ENCODE data around the gene MSI2. TPM values are rescaled to one million over a fixed set of nuclear protein-coding genes. Genes with fewer than 3 reads are reported as not detected.

MSI2 gene
- total RNA-seq, 1 donor = 46.6 TPM

DNA sequence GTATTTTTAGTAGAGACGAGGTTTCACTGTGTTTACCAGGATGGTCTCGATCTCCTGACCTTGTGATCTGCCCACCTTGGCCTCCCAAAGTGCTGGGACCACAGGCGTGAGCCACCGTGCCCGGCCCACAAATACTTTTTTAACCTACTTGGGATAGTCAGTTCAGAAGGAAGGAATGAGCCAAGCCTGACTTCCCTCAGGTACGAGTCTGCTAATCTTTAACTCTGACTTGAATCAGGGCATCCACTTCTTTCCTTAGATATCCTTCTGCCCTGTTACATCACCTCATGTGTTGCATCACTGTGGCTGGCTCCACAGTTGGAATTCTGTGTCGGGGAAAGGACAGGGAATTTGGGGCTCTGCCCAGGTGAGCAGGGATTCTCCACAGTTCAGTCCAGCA, 120.8 kb downstream of the MSI2 start:
- H3K4me1 ChIP-seq (ENCODE audit: insufficient read depth, low read length) = peaks cover 9% of the 10 kb centered on the region
- H3K4me3 ChIP-seq (ENCODE audit: low read length) = no peak overlapping the region
- no peaks in the 10 kb centered on the region for H3K9me3 ChIP-seq (ENCODE audit: low read depth, low read length)
- H3K27me3 ChIP-seq (ENCODE audit: insufficient read depth, low read length) = no peaks in the 10 kb centered on the region

DNA sequence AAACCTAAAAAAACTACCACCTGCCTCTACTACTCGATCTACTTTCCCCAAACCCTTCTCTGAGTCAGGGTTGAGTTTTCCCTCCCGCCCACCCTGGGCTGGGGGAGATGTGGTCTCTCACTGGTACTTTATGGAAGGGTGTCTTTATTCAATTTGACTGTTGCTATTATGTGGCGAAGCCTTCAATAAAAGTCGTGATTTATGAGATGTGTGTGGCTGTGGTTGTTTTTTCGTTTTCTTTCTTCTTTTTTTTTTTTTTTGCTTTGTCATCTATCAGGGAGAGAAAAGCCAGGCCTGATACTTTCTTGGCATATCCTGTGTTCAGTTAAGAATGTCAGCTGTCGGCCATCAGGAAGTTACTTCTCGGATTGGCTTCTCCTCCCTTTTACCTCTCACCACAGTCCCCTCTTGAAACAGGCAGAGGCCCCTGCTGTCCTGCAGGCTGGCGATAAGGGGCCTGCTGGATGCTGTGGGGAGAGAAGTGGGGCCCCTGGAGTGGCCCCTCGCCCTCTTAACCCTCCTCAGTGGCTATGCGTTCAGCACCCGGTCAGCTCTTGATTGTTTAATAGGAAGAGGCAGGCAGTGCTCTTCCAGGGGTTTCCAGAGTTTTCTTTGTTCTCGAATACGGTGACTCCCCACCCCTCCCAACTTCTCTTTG, 123.0 kb downstream of the MSI2 start:
- H3K4me1 ChIP-seq (ENCODE audit: insufficient read depth, low read length) = peaks cover 9% of the 10 kb centered on the region
- no peaks in the 10 kb centered on the region for H3K9me3 ChIP-seq (ENCODE audit: low read depth, low read length)
- H3K4me3 ChIP-seq (ENCODE audit: low read length) = no peak overlapping the region
- H3K27me3 ChIP-seq (ENCODE audit: insufficient read depth, low read length) = no peaks in the 10 kb centered on the region

- Histone ChIP-seq H3K9me3 (ENCODE audit: low read depth, low read length) (no peaks in the 10 kb centered on the region), H3K4me1 (ENCODE audit: insufficient read depth, low read length) (peaks cover 9% of the 10 kb centered on the region), H3K4me3 (ENCODE audit: low read length) (no peak overlapping the region), H3K27me3 (ENCODE audit: insufficient read depth, low read length) (no peaks in the 10 kb centered on the region)
Measured at GRCh38 chr17:57379895-57380434, 123.6 kb downstream of the MSI2 start.

DNA sequence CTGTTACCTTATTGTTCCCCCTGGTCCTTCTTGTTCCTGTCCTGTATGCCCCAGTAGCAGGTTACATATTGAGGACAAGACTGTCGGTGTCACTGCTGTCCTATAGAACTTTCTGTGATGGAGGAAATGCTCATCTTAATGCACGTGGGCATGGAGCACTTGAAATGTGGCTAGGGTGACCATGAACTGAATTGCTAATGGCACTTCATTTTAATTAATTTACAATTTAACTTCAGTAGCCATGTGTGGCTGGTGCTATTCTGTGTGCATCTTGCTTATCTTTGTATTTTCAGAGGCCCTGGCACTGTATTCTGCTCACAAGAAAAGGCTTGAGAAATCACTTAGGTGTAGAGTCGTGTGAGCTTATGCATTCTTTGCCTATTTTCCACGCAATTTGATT, 125.2 kb downstream of the MSI2 start:
- Histone ChIP-seq H3K4me1 (ENCODE audit: insufficient read depth, low read length) (peaks cover 9% of the 10 kb centered on the region), H3K4me3 (ENCODE audit: low read length) (no peak overlapping the region), H3K9me3 (ENCODE audit: low read depth, low read length) (no peaks in the 10 kb centered on the region), H3K27me3 (ENCODE audit: insufficient read depth, low read length) (no peaks in the 10 kb centered on the region)

- H3K4me3 ChIP-seq (ENCODE audit: low read length) = no peak overlapping the region
- no peaks in the 10 kb centered on the region for H3K9me3 ChIP-seq (ENCODE audit: low read depth, low read length)
- H3K27me3 ChIP-seq (ENCODE audit: insufficient read depth, low read length) = no peaks in the 10 kb centered on the region
- H3K4me1 ChIP-seq (ENCODE audit: insufficient read depth, low read length) = peaks cover 3% of the 10 kb centered on the region
Measured at GRCh38 chr17:57384219-57384618, 127.9 kb downstream of the MSI2 start.

- Histone ChIP-seq H3K9me3 (ENCODE audit: low read depth, low read length) (no peaks in the 10 kb centered on the region), H3K4me3 (ENCODE audit: low read length) (no peak overlapping the region), H3K27me3 (ENCODE audit: insufficient read depth, low read length) (no peaks in the 10 kb centered on the region), H3K4me1 (ENCODE audit: insufficient read depth, low read length) (no peaks in the 10 kb centered on the region)
Measured at GRCh38 chr17:57385975-57386374, 129.7 kb downstream of the MSI2 start.

- no peaks in the 10 kb centered on the region for H3K4me1 ChIP-seq (ENCODE audit: insufficient read depth, low read length)
- H3K4me3 ChIP-seq (ENCODE audit: low read length) = no peak overlapping the region
- H3K9me3 ChIP-seq (ENCODE audit: low read depth, low read length) = no peaks in the 10 kb centered on the region
- no peaks in the 10 kb centered on the region for H3K27me3 ChIP-seq (ENCODE audit: insufficient read depth, low read length)
Measured at GRCh38 chr17:57387575-57387974, 131.3 kb downstream of the MSI2 start.

- Histone ChIP-seq H3K9me3 (ENCODE audit: low read depth, low read length) (no peaks in the 10 kb centered on the region), H3K27me3 (ENCODE audit: insufficient read depth, low read length) (no peaks in the 10 kb centered on the region), H3K4me3 (ENCODE audit: low read length) (no peak overlapping the region), H3K4me1 (ENCODE audit: insufficient read depth, low read length) (no peaks in the 10 kb centered on the region)
Measured at GRCh38 chr17:57388131-57388725, 131.9 kb downstream of the MSI2 start.

DNA sequence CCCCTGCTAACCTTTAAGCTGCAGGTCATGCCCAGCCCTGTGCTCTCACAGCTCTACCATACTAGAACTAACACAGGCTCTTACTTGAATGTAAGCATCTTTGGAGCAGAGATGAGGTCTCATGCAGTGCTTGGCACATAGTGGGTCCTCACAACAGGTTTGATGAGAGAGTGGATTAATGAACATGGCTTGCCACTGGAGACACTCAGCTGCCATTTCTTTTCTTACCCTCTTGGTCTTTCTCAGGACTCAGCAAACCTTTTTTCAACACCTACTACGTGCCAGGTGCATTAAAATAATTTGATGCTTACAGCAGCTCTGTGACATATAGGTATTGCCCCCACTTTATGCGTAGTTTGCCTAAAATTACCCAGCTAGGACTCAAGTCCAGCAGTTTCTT, 133.2 kb downstream of the MSI2 start:
- Histone ChIP-seq H3K4me1 (ENCODE audit: insufficient read depth, low read length) (no peaks in the 10 kb centered on the region), H3K4me3 (ENCODE audit: low read length) (no peak overlapping the region), H3K27me3 (ENCODE audit: insufficient read depth, low read length) (no peaks in the 10 kb centered on the region), H3K9me3 (ENCODE audit: low read depth, low read length) (no peaks in the 10 kb centered on the region)

- no peak overlapping the region for H3K4me3 ChIP-seq (ENCODE audit: low read length)
- H3K27me3 ChIP-seq (ENCODE audit: insufficient read depth, low read length) = no peaks in the 10 kb centered on the region
- H3K9me3 ChIP-seq (ENCODE audit: low read depth, low read length) = no peaks in the 10 kb centered on the region
- no peaks in the 10 kb centered on the region for H3K4me1 ChIP-seq (ENCODE audit: insufficient read depth, low read length)
Measured at GRCh38 chr17:57391076-57391825, 134.9 kb downstream of the MSI2 start.

GRCh38 chr17:57391857-57392471, 135.6 kb downstream of the MSI2 start:
- H3K9me3 ChIP-seq (ENCODE audit: low read depth, low read length) = no peaks in the 10 kb centered on the region
- H3K27me3 ChIP-seq (ENCODE audit: insufficient read depth, low read length) = no peaks in the 10 kb centered on the region
- H3K4me1 ChIP-seq (ENCODE audit: insufficient read depth, low read length) = no peaks in the 10 kb centered on the region
- no peak overlapping the region for H3K4me3 ChIP-seq (ENCODE audit: low read length)

- Histone ChIP-seq H3K9me3 (ENCODE audit: low read depth, low read length) (no peaks in the 10 kb centered on the region), H3K4me3 (ENCODE audit: low read length) (no peak overlapping the region), H3K27me3 (ENCODE audit: insufficient read depth, low read length) (no peaks in the 10 kb centered on the region)
Measured at GRCh38 chr17:57393368-57393767, 137.0 kb downstream of the MSI2 start.

DNA sequence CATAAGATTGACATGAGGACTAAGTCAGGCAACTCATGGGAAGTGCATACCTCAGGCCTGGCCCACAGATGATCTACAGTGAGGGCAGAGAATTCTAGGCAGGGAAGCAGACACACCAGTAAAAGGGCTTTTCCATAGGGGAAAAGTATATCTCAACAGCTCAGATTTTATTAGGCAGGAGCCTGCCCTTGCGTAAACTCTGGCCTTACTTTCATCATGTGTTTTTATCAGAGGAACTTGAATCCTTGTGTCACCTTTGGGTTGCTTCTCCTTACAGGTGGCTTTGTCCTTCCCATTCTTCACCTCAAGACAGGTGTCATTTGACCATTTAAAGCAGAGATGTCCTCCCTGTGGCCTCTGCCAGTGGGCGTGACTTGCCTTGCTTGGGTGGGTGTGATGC, 138.1 kb downstream of the MSI2 start:
- Histone ChIP-seq H3K4me1 (ENCODE audit: insufficient read depth, low read length) (no peaks in the 10 kb centered on the region), H3K9me3 (ENCODE audit: low read depth, low read length) (no peaks in the 10 kb centered on the region), H3K27me3 (ENCODE audit: insufficient read depth, low read length) (no peaks in the 10 kb centered on the region), H3K4me3 (ENCODE audit: low read length) (no peak overlapping the region)

More at GRCh38 chr17:57393368-57393767, 137.0 kb downstream of the MSI2 start:
- no peaks in the 10 kb centered on the region for H3K4me1 ChIP-seq (ENCODE audit: insufficient read depth, low read length)

DNA sequence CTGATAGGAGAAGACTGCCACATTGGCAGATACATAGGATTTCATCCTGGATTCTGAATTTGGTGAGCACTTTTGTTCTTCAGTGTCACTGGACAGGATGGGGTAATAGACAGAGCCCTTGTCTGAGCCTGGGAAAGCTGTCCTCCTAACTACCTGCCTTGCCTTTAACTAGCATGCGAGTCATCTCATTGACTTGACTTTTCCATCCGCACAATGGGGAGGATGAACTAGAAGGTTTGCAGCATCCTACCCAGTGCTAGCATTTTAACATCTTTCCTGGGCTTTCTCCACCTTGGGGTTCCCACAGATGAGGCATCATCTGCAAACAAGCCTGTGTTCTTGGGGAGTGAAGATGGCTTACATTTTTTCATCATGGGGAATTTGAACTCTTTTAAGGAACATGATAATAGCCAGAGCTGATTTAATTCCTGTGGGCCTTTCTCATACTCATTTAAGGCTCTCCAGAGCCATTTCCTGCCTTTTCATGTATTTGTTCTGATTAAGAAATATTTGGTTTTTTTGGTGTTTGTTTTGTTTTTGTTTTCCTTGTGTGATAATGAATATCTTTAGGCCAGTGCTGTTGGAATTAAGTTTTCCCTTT, 139.5 kb downstream of the MSI2 start:
- Histone ChIP-seq H3K9me3 (ENCODE audit: low read depth, low read length) (no peaks in the 10 kb centered on the region), H3K4me3 (ENCODE audit: low read length) (no peak overlapping the region), H3K27me3 (ENCODE audit: insufficient read depth, low read length) (no peaks in the 10 kb centered on the region), H3K4me1 (ENCODE audit: insufficient read depth, low read length) (no peaks in the 10 kb centered on the region)

DNA sequence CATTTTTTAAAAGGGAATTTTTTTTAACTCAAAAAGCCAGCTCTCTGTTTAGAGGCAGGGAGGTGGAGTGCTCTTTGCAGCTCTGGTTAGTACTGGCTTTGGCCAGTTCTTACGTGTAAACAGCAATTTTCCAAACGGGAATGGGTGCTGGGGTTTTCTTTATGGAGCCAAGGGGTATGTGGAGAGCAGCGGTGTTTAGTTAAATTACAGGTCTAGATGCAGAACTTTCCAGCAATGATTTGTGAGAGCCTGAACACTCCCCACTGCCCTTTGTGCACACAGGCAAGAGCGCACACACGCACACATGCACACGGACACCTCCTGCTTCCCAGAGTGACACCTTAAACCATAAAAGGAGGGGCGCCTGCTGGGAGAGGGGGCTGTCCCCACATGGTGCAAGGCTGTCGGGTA, 140.2 kb downstream of the MSI2 start:
- H3K27me3 ChIP-seq (ENCODE audit: insufficient read depth, low read length) = no peaks in the 10 kb centered on the region

More for the DNA sequence above, 140.2 kb downstream of the MSI2 start:
- Histone ChIP-seq H3K9me3 (ENCODE audit: low read depth, low read length) (no peaks in the 10 kb centered on the region), H3K4me1 (ENCODE audit: insufficient read depth, low read length) (no peaks in the 10 kb centered on the region), H3K4me3 (ENCODE audit: low read length) (no peak overlapping the region)
